Measurements from ENCODE around the gene ADCY1.

GRCh38 chr7:45651540-45651939, 77.4 kb downstream of the ADCY1 start:
- no peak for TF ChIP-seq CTCF (IDR thresholded peaks at IDR 0.05; ENCODE audit: low read length)
- TF ChIP-seq EZH2 (optimal IDR thresholded peaks at IDR 0.05; ENCODE audit: low read depth, low read length), result no peak
